Measurements from ENCODE around the gene HGD. TPM values are rescaled to one million over a fixed set of nuclear protein-coding genes. Genes with fewer than 3 reads are reported as not detected.

HGD gene
- polyA plus RNA-seq, 2 of the 4 experiments (the other 2 are of a cell fraction), result 48.8 to 101 TPM

- Histone ChIP-seq H3K9me3 (no peaks in the 10 kb centered on the region), H3K4me1 (peaks cover 12% of the 10 kb centered on the region; the same call in 2 of the 3 replicates), H3K4me3 (peak overlapping the region; percentile 81), H3K27ac (peak overlapping the region; percentile 94), H3K4me2 (peak overlapping the region; percentile 72)
- POLR2A ChIA-PET, result interaction anchor here (0.6 to 1.8 kb wide), 4 partner anchors 18 to 198 kb away, joined by 4 to 9 read pairs (median 6); no protein-coding TSS in a partner anchor
- 56% methylated on average over 3 of the region's 3 CpGs for WGBS (ENCODE audit: missing lambda C conversion rate)
- ATAC-seq (no peak), FAIRE-seq (no peak), DNase-seq (ENCODE audit: low read depth in 1 of 2, low spot score in 1 of 2) (no peak)
- TF ChIP-seq TFCP2L1 (CRISPR knock-in tag; IDR thresholded peaks at IDR 0.05) (no peak), HMGXB4 (CRISPR knock-in tag; IDR thresholded peaks at IDR 0.05; ENCODE audit: borderline replicate concordance) (no peak), EHF (CRISPR knock-in tag; IDR thresholded peaks at IDR 0.05) (no peak), FOSL2 (IDR thresholded peaks at IDR 0.05) (no peak), FOSL2 (CRISPR knock-in tag; IDR thresholded peaks at IDR 0.05) (no peak), HOXB13 (CRISPR knock-in tag; IDR thresholded peaks at IDR 0.05; ENCODE audit: low read depth) (no peak), CEBPB (IDR thresholded peaks at IDR 0.05) (no peak), MAZ (IDR thresholded peaks at IDR 0.05; ENCODE audit: borderline replicate concordance, low read depth, low read length) (no peak), ATOH8 (CRISPR knock-in tag; IDR thresholded peaks at IDR 0.05; ENCODE audit: low read depth) (no peak), RFX5 (IDR thresholded peaks at IDR 0.05) (no peak), E2F6 (IDR thresholded peaks at IDR 0.05; ENCODE audit: borderline replicate concordance, low read depth) (no peak), NFE2L2 (conservative IDR thresholded peaks at IDR 0.05; ENCODE audit: low read length) (no peak), HEYL (CRISPR knock-in tag; IDR thresholded peaks at IDR 0.05) (no peak), ZSCAN20 (CRISPR knock-in tag; IDR thresholded peaks at IDR 0.05) (no peak), KDM1A (IDR thresholded peaks at IDR 0.05; ENCODE audit: low read depth) (no peak), HDAC2 (IDR thresholded peaks at IDR 0.05) (no peak)
- CTCF ChIA-PET, result interaction anchor here (2.4 kb wide), 1 partner anchor 198 kb away, joined by 5 read pairs; no protein-coding TSS in a partner anchor
These were observed 85.2 kb downstream of the HGD start for GRCh38 chr3:120596853-120597223.

GRCh38 chr3:120596116-120596852, 85.8 kb downstream of the HGD start, which contains the start of gene NDUFB4:
NDUFB4 (plus strand) TSS chr3:120596336; CDS start chr3:120596360, 24 bp downstream.
- H3K27ac ChIP-seq, result peak within 1 kb of the TSS; percentile 94
- peak within 1 kb of the TSS; percentile 76 for H3K4me2 ChIP-seq
- whole genome bisulfite sequencing (ENCODE audit: missing lambda C conversion rate), result 1% methylated on average over 49 of the region's 53 CpGs
- peak; percentile 99 for FAIRE-seq
- no peaks in the 10 kb centered on the region for H3K9me3 ChIP-seq
- POLR2A ChIA-PET, result interaction anchor here (0.6 to 1.8 kb wide), 13 partner anchors 9 to 247 kb away, joined by 3 to 11 read pairs (median 4); partner anchors contain the start of genes GTF2E1, HGD, LRRC58 and RABL3
- peaks cover 12% of the 10 kb centered on the region; the same call in 2 of the 3 replicates for H3K4me1 ChIP-seq
- H3K4me3 ChIP-seq, result peak within 1 kb of the TSS; percentile 81
- CTCF ChIA-PET, result interaction anchor here (1.2 to 2.4 kb wide), 3 partner anchors 26 to 199 kb away, joined by 3 to 5 read pairs (median 5); no protein-coding TSS in a partner anchor
- peak; percentile 92 to 99 for DNase-seq (ENCODE audit: low read depth in 1 of 2, low spot score in 1 of 2)
- ATAC-seq, result peak; percentile 94 to 98
- TF ChIP-seq PHF8 (IDR thresholded peaks at IDR 0.05; ENCODE audit: borderline replicate concordance, low read depth), result peak; percentile 77
- no peak for TF ChIP-seq KDM1A (IDR thresholded peaks at IDR 0.05; ENCODE audit: low read depth)
- TF ChIP-seq HMGXB4 (CRISPR knock-in tag; IDR thresholded peaks at IDR 0.05; ENCODE audit: borderline replicate concordance), result no peak
- TF ChIP-seq PBX3 (IDR thresholded peaks at IDR 0.05), result no peak
- no peak for TF ChIP-seq TP53 (CRISPR knock-in tag; IDR thresholded peaks at IDR 0.05)
- TF ChIP-seq ATOH8 (CRISPR knock-in tag; IDR thresholded peaks at IDR 0.05; ENCODE audit: low read depth), result no peak
- TF ChIP-seq RNF2 (IDR thresholded peaks at IDR 0.05; ENCODE audit: borderline replicate concordance, low read depth), result no peak
- no peak for TF ChIP-seq BHLHE40 (IDR thresholded peaks at IDR 0.05; ENCODE audit: low read depth, low read length)
- peak; percentile 56; the same call in 1 of the 3 replicates for TF ChIP-seq BCL3 (IDR thresholded peaks at IDR 0.05)
- TF ChIP-seq JUN (IDR thresholded peaks at IDR 0.05), result peak in 1 of 2 experiments; percentile 76; a peak in 3 of 5 replicates
- TF ChIP-seq SREBF2 (IDR thresholded peaks at IDR 0.05), result no peak
- TF ChIP-seq USF2 (IDR thresholded peaks at IDR 0.05), result no peak
- no peak for TF ChIP-seq CHD4 (IDR thresholded peaks at IDR 0.05; ENCODE audit: borderline replicate concordance)
